Mucosa of descending colon (tissue), 3 donors: ENCODE data around the gene LRRTM4. TPM values are rescaled to one million over a fixed set of nuclear protein-coding genes. Genes with fewer than 3 reads are reported as not detected.

Experiments used
- ATAC-seq: fragments of 200-7000 bp; cut with Tn5 transposase; one replicate; pipeline ENCODE4 v1.9.1; 2020; ENCODE audit warnings: mild to moderate bottlenecking, moderate library complexity
- DNase-seq, 3 donors: peaks; one replicate each; pipeline ENCODE4 v3.0.0-alpha.2; 2020
- H3K36me3 ChIP-seq: fragments of 200-600 bp; one replicate; pipeline ENCODE4 v1.8.0; 2021; ENCODE audit warnings: low read depth, mild to moderate bottlenecking
- H3K4me1 ChIP-seq: fragments of 200-600 bp; one replicate; pipeline ENCODE4 v1.8.0; 2021; ENCODE audit warnings: low read depth, mild to moderate bottlenecking
- H3K4me3 ChIP-seq: fragments of 200-600 bp; one replicate; pipeline ENCODE4 v1.8.0; 2021; ENCODE audit warnings: mild to moderate bottlenecking
- H3K9me3 ChIP-seq: fragments of 200-600 bp; one replicate; pipeline ENCODE4 v1.8.0; 2021; ENCODE audit warnings: mild to moderate bottlenecking
- CTCF ChIP-seq: fragments of 200-600 bp; IDR thresholded peaks from one replicate; pipeline ENCODE4 v1.8.0; 2022; ENCODE audit warnings: antibody characterized with exemption, mild to moderate bottlenecking
- intact Hi-C, 2 donors: fragments of 100-400 bp; cut with DNase I in 1 of 2; cut with micrococcal nuclease in 1 of 2; formaldehyde crosslinking; loops; one replicate each; pipeline versions ENCODE4 v1.11.0 to v1.11.1; 2022; cut with DNase I, micrococcal nuclease
- total RNA-seq, 3 donors: library from RNA; stranded (reverse); fragmentation: NEBNext Ultra II Directional in 2 of 3; extraction: Animal tissue kit (Norgen Biotek cat#: 25700) in 2 of 3; gene quantifications; one replicate each; pipeline versions ENCODE4 v1.2.1 to v1.2.4, GENCODE V29; 2021 to 2023
- donor health status: DM: no; HTN: no; CAD: no; lungs with moderate emphysema.
- donor health status: DM: no; HTN: no; CAD: no.
- donor health status: DM: no; HTN: yes; CAD: no.

The LRRTM4 gene
- total RNA-seq, 3 donors from 2014 or later = 0.41 to 1.4 TPM; not detected in 1

- intact Hi-C loops = no loop called here
- no peak for TF ChIP-seq CTCF
- no peak for ATAC-seq
- Histone ChIP-seq H3K36me3 (no peaks in the 10 kb centered on the region), H3K4me1 (no peaks in the 10 kb centered on the region), H3K9me3 (no peaks in the 10 kb centered on the region), H3K4me3 (no peak overlapping the region)
- no peak for DNase-seq
Measured at GRCh38 chr2:76861708-76862107, 660.5 kb downstream of the LRRTM4 start.

- Histone ChIP-seq H3K9me3 (no peaks in the 10 kb centered on the region), H3K4me1 (no peaks in the 10 kb centered on the region), H3K36me3 (no peaks in the 10 kb centered on the region), H3K4me3 (no peak overlapping the region)
- intact Hi-C loops = no loop called here
- DNase-seq (no peak), ATAC-seq (no peak)
- no peak for TF ChIP-seq CTCF
Measured at GRCh38 chr2:76851000-76851399, 671.2 kb downstream of the LRRTM4 start.

- Histone ChIP-seq H3K4me1 (no peaks in the 10 kb centered on the region), H3K4me3 (no peak overlapping the region), H3K9me3 (no peaks in the 10 kb centered on the region), H3K36me3 (no peaks in the 10 kb centered on the region)
- no peak for TF ChIP-seq CTCF
- ATAC-seq (no peak), DNase-seq (no peak)
- intact Hi-C loops = no loop called here
Measured at GRCh38 chr2:76849086-76849485, 673.1 kb downstream of the LRRTM4 start.

GRCh38 chr2:76839826-76840225 is 682.4 kb downstream of the LRRTM4 start:
- Histone ChIP-seq H3K9me3 (no peaks in the 10 kb centered on the region), H3K4me1 (no peaks in the 10 kb centered on the region), H3K4me3 (no peak overlapping the region), H3K36me3 (no peaks in the 10 kb centered on the region)
- intact Hi-C loops = no loop called here
- ATAC-seq (no peak), DNase-seq (no peak)
- TF ChIP-seq CTCF = no peak

- DNase-seq (no peak), ATAC-seq (no peak)
- no peak for TF ChIP-seq CTCF
Measured at GRCh38 chr2:76829374-76830234, 692.6 kb downstream of the LRRTM4 start.

More at GRCh38 chr2:76829374-76830234, 692.6 kb downstream of the LRRTM4 start:
- no peaks in the 10 kb centered on the region for H3K4me1 ChIP-seq
- H3K4me3 ChIP-seq = no peak overlapping the region
- no peaks in the 10 kb centered on the region for H3K9me3 ChIP-seq
- no peaks in the 10 kb centered on the region for H3K36me3 ChIP-seq
- intact Hi-C loops = no loop called here
